HG02642 (cell line): ENCODE data around the gene CLMN.
"Not testable (repeated sequence)": the region's sequence is repeated elsewhere in the genome, so short reads cannot be mapped to it uniquely, and the experiment has no call there.

Experiments used
- ATAC-seq: cut with Tn5 transposase; IDR thresholded peaks from one replicate; pipeline ENCODE4 v1.9.1; 2021; ENCODE audit warnings: mild to moderate bottlenecking; ENCODE audit not compliant: unreplicated experiment, poor library complexity

The CLMN gene

DNA sequence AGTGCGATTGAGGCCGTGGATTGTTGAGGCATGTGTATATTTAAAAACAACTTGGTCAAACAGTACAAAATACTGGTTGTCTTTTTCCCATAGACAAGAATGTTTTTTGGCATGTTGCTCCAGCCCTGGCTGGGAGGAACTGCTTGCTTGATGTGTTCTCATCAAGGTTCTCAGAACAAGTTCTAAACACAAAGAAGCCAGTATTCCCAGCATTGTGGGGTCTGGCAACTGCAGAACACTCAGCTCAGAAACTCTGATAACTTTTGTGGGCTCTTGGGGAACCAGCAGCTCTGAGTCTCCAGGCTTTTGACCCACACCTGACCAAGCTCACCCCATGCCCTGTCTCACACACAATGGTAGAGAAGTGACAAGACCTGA, 135.3 kb downstream of the CLMN start:
- ATAC-seq = no peak

DNA sequence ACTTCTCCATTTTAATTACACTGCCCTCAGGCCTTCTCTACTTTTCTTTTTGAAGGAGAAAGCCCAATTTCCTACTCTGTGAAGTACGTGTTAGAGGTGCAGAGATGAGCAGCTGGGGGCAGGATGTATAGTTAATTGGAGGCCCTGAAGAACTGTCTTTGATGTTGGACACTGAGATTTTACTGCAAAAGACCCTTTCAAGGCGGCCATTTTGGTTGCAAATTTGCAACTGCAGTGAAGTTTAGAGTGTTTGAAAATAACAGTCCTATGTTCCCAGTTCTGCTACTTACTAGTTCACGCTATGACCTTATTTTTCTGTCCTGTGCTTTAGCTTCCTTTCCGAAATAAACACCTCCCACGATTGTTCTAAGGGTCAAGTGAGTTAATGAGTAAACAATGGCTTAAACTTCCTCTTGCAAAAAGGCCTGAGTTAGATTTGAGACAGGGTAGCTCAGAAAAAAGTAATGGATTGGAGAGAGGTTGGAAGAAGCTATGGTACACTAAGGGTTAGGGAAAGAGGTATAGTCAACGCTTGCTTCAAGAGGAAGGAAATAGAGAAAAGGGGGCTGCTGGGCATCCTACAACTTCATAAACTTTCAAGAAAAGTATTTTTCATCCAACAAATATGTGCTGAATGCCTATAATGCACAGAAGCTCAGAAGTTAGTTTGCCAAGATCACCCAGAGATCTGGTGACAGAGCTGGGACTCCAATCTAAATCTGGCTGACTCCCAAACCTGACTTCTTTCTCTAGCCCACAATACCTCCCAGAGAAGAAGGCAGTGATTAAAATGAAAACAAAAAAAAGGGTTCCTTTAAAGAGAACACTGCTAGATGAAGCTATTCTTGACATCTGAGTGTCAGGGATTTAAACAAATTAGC, 135.9 kb downstream of the CLMN start:
- ATAC-seq = no peak

DNA sequence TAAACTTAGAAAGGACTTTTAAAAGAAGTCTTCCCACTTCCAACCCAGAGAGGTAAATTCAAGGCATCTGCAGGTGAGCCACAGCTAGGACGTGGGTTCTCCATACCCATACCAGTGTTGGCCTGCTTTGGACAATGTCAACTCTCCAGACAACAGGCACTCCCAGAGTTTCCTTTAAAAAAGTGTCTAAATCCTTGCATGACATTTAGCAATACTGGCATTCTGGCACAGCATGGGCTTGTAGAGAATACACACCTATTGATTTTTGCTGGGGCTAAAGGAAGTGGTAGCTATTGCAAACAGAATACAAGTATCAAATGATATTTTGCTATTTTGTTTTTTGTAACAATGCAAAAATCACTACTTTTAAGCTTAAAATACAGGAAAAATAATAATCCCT, 136.6 kb downstream of the CLMN start:
- ATAC-seq = no peak

DNA sequence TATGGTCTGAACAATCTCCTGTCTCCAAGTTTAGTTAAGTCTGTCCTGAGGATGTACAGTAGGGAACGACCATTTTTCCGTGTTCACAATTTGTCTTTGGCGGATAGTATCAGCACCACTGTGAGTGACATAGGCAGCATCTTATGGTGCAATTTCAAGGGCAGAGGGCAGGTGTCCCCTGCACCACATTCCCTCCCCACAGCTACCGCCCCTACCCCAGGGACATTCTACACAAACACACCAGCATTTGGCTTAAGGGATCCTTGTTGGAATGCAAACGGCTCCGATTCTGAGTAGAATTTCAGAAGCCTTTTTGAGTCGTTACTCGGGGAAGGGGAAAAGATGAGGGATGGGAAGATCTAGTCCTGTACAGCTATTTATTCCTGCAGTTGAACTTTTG, 137.3 kb downstream of the CLMN start:
- no peak for ATAC-seq

DNA sequence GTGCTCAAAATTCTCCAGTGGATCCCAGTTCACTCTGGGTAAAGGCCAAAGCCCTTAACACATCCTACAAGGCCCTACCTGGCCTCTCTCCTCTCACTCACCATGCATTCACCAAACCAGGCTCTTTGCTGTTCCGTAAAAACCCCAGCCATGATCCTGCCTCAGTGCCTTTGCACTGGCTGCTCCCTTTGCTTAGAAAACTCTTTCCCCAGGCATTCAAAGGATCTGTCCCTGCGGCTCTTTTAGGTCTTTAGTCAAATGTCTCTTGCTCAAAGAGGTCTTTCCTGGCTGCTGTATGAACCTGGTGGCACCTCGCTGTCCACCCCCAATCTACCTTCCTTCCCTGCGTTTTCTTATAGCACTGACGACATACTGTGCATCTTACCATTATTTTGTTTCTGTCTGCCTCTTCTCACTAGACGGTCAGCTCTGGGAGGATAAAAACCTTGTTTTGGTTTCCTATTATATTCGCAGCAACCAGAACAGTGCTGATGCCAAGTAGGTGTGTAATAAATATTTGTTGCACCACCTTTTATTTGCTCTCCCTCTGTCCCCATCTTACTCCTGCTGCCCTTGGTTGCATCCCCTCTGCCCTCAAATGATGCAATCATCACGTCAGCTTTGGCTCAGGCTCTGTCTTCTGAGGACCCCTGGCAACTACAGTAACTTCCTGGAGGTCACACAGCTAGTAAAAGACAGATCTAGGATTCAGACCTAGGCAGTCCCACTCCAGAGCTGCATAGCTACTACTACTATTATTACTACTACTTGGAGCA, 138.6 kb downstream of the CLMN start:
- ATAC-seq = no peak

DNA sequence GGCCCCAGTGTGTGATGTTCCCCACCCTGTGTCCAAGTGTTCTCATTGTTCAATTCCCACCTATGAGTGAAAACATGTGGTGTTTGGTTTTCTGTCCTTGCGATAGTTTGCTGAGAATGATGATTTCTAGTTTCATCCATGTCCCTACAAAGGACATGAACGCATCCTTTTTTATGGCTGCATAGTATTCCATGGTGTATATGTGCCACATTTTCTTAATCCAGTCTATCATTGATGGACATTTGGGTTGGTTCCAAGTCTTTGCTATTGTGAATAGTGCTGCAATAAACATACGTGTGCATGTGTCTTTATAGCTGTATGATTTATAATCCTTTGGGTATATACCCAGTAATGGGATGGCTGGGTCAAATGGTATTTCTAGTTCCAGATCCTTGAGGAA, 144.0 kb downstream of the CLMN start:
- ATAC-seq = not testable (repeated sequence)

DNA sequence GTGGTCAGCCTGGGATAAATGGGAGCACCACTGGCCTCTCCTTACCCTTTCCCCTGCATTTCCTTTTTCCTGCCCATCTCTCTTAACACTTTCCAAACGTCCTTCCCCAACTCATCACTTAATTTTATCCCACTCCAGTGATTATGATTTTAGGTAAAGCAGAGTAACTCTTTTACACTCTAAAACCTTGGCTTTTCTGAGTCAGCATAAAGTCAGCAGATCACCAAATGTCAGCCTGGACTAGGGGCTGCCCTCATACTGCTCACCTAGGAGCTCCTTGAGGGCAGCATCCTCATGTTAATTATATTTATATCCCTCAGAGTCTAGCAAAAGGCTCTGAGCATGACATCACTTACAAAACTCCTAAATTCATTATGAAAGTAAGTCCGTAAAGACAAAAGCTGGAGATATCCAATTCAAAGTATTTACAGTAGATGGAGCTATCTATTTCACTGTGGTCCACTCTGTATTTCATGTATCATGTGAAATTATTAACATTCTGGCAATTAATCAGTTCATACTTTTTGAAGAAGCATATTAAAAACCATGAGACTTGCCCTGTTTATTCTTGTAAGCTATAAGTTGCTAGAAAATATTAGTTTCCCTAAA, 145.4 kb downstream of the CLMN start:
- no peak for ATAC-seq

DNA sequence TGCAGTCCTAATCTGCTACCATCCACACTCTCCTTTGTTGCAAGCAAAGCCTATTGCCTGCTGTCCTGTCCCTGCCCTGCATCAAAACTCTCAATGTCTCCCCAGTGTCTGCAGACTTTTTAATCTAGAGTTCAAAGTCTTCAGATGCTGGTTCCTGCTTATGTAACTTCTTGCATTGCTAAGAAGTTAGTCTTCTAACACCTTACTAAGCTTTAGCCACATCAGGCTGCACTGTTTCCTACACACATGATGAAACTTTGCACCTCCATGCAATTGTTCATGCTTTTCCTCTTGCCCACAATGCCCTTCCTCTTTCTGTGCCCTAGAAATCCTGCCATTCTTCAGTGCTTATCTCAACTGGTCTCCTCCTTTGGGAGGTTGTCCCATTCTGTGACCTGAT, 146.2 kb downstream of the CLMN start:
- no peak for ATAC-seq

DNA sequence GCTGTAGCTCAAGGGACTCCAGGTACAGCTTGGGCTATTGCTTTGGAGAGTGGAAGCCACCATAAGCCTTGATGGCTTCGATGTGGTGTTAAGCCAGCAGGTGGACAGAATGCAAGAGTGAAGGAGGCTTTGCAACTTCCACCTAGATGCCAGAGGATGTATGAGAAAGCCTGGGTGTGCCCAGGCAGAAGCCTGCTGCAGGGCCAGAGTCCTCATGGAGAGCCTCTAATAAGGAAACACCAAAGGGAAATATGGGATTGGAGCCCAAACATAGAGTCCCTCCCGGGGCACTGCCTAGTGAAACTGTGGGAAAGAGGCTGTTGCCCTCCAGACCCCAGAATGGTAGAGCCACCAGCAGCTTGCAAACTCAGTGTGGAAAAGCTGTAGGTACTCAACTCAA, 152.5 kb downstream of the CLMN start:
- no peak for ATAC-seq

DNA sequence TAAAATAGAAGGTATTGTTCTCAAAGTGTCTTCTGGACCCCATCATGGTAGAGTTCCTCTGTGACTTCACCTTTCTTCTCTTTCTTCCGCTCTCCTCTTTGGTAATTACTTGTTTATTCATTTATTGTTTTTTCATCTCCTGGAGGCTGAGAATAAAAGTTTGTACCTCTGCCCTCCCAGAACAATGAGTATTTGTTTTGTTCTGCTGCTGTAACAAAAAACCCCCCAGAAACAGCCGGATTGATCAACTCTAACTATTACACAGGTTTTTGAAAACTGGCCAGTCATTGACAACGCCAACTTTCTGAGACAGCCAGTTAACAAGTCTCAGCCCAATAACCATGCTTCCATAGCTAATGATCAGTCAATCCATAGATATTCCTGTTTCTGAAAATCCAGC, 154.2 kb downstream of the CLMN start:
- no peak for ATAC-seq

DNA sequence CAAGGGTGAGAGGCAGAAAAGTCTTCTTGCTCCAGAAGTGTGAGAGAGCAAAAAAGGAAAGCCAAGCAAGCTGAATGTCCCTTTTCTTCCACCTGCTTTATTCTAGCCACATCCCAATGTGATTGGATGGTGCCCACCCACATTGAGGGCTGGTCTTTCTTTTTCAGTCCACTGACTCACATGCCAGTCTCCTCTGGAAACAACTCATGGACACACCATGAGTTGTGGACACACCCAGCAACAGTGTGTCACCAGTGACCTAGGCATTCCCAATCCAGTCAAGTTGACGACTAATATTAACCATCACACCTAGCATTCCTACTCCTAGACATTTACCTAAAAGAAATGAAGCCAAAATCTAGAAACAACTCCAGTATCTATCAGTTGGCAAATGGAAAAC, 155.2 kb downstream of the CLMN start:
- no peak for ATAC-seq

DNA sequence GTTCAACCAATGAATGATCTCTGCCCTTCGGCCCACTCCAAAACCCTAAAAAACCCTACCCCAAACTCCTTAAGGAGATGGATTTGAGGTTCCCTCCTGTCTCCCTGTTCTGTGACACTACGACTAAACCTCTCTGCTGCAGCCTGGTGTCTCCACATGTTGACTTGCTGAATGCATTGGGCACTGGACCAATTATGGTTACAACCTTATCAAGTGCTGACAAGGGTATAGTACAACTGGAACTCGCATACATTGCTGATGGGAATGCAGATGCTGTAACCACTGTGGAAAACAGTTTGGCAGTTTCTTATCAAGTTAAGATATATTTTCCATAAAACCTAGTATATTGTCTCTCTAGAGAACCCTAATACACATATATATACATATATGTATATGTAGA, 156.0 kb downstream of the CLMN start:
- ATAC-seq = no peak

DNA sequence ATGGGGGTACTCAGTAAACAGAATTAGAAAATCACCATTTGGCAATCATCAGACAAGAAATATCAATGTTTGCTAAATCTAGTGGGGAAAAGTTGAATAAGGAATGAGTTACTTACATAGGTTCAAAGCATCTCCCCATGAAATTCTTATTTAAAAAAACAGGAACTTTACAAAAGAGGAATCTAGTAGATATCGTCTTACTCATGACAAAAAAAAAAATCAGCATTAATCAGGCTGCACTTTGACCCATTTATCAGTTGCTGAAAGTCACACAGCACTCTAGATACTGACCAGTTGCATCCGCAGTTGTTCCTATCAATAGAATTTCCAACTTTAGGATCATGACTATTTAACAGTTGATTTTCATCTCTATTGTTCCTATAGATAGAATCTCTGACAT, 156.6 kb downstream of the CLMN start:
- ATAC-seq = no peak

DNA sequence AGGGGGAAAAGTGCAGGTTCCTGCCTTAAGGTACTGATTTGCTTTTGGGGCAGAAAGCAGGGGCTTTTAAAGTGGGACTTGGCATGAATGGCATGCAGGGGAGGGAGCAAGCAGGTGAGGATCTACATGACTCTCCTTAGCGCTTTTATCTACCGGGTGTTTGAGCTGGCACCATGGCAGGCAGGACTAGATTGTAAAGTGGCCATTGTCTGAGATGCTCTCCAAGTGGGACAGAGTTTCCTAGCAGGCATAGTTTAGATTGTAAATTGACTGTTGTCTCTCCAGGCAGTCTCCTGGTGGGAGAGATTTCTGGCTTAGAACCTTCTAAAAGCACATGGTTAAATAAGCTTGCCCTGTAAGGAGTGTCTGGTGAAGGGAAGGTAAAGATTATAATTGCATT, 157.1 kb downstream of the CLMN start:
- ATAC-seq = no peak

DNA sequence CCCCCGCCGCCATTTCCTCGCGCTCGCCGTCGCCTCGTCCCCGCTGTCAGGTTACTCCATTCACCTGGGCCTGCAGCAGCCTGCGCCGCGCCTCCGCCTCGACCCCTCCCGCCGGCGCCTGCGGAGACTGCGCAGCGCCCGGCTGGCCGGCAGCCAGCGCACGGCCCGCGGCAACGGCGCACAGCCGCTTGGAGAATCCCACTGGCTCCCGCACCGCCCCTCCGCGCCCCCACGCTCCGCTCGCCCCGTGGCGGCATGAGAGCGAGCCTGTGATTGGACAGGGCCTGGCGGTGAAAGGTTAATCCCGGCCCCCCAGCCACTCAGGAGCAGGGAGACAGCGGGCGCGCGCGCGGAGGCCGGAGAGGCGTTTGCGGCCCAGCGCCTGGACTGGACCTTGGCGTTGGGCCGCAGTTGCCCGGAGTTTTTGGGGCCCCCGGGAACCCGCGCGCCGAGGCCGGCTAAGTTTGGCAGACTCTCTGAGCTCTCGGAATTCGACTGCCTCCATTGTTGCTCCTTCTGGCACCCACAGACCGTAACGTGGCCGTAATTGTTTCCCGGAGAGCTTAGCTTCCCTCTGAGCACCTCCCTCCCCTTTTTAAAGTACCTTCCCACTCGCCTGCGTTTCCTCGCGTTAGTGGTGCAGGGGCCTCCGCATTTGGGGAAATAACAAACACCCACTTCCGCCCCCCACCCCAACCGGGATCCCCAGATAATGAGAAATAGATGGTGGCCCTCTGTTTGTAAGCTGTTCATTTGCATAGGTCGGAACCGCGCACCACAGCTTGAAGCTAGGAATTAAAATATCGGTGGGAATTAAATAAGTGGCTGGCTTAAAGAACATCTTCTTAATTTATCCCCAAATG, 162.2 kb downstream of the CLMN start, which contains the start of gene DICER1:
TSS of gene DICER1 (minus strand) at position 203 of the 863 bp plus-strand sequence. CDS start 24,071 bp downstream, outside the sequence.
- peak; percentile 88 for ATAC-seq

DNA sequence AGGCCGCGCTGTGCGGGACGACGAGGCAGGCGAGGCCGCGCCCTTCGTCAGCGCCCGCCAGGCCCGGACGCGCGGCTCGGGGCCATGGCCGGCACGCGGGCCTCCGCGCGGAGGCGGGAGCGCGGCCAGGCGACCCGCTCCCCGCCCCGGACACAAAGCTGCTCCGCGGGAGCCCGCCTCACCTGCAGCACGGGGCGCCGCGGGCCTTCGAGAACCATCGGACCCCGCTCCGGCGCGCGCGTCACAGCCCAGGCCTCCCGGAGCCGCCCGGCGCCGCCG, 162.7 kb downstream of the CLMN start:
- peak; percentile 37 for ATAC-seq

DNA sequence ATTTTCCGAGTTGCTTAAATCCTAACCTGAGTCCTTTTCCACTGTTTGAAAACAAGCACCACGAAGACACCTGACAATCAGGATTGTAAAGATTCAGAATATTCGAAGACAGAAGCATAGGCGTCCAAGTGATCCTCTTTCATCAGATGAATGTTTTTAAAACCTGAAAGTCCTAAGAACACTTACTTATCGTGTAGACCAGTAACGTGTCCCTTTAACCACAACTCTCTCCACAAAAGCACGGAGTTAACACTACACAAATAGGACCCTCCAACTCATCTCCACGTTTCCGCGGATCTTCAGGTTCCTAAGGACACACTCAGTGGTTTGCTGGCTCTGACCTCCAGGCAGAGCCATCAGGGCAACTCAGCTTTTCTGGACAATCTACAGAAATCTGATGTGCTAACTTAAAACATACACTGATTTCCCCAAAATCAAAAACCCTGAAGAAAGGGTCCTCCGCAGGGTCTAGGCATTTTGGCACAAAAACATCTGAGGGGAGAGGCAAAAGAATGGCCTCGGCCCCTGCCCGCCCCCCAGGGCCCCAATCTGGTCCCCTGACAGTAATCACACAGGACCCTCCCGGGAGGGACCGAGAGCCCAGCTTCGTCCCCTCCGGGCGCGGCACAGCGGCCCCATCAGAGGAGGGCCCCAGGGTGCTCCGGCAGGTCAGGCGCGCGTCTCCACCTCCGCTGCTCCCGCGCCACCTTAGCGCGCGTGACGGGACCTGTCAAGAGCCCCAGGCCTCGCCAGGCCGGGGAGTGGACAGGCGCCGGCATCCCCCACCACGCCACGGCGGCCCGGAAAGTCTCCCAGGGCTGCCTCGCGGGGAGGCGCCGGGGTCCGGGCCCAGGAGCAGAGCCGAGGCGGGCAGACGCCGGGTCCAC, 163.3 kb downstream of the CLMN start:
- ATAC-seq = peak; percentile 33

DNA sequence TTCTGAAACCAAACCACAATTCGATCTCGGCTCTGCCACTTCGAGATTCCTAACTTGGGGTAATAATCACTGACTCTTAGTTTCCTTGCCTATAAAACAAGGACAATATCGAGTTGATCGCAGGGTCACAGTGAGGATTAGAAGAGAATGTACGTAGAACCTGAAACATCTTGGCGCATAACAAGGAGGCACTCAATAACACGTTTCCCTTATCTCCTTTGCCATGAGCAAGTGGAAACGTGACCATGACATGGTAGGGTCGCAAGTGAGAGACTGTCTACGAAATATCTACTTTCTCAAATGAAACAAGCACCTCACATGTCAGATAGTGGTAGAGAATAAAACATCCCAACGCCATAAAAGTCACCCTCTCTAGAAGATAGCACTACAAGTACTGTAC, 164.7 kb downstream of the CLMN start:
- ATAC-seq = no peak

DNA sequence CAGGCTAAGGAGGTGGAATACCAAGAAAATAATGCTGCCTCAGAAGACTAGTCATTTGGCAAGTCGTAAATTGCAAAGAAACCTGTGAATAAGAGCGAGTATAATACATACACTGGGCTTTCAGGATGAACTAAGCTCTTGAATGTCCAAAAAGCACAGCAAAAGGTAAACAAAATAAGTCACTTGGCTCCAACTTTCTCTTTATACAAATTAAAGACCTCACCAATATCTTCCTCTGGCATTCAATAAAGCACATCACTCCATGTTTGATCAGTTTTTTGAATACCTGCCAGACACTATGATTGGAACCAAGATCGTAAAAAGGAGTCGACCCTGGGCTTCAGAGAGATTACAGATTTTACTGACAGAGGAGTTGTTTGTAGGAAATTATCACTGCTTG, 165.8 kb downstream of the CLMN start:
- ATAC-seq = no peak

DNA sequence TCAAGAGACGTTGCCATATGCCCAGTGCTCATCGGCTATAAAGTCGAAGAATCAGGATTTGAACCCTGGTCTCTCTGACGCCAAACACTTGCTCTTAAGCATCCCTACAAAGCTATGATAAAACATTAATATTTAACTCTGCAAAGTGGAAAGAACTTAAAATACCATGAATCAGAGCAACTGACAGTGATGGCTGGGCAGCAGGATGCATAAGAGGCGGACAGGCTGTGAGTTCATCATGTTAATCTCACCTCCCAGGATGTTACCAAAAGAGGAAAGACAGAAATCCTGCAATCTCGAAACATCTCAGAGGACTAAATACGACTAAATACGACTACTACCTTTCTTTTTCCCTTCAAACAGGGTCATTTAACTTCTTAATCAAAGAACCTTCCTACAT, 168.1 kb downstream of the CLMN start:
- ATAC-seq = no peak
